ENCODE results near the gene PACRG. TPM values are rescaled to one million over a fixed set of nuclear protein-coding genes. Genes with fewer than 3 reads are reported as not detected.

The PACRG gene
- total and polyA plus RNA-seq, 12 donors, result 2.1 to 34.6 (median 10.0) TPM

DNA sequence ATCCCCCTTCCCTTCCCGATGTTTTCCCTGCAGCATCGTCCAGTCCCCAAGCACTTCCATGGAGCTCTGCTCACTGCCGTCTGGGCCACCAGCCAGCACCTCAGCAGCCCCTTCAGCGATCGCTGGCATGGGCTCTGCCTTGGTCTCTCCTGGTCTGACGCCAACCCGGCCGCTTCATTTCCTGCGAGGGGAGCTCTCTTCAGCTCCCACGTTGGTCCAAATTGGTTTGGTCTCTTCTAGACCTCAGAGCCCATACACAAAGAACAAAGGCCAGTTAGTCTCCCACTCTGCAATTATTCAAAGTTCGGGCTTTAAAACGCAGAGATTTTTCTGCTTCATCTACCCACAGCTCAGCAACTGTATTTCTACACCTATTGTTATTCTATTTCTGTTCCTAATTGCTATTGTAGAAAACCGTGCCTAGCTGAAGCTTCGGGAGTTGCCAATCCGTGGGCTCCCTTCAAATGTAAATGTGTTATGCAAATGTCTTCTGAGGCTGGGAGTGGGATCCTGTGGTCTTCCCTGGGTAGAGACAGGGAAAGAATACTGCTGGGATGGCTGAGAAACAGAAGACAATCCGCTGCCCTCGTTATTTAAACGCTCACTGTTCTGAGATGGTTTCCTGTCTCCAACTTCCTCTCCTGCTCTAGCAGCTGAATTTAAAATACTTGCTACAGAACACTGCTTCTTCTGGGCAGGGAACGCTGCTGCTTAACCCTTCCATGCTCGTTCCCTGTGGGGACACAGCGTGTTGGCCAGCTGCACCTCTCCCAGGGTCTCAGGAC lies 532.5 kb downstream of the PACRG start:
- H3K36me3 ChIP-seq, result no peaks in the 10 kb centered on the region
- 3 to 5% methylated on average over 21 of the region's 21 CpGs for WGBS, 2 donors
- H3K27me3 ChIP-seq, result no peaks in the 10 kb centered on the region
- DNase-seq (peak in 1 of 2 donors; percentile 55), ATAC-seq (peak; percentile 5 to 57 (median 46))
- peak overlapping the region; percentile 15 to 77 (median 64) for H3K27ac ChIP-seq
- H3K4me3 ChIP-seq, result peak overlapping the region in 8 of 10 donors; percentile 8 to 44 (median 30)
- TF ChIP-seq, protein P1, sequence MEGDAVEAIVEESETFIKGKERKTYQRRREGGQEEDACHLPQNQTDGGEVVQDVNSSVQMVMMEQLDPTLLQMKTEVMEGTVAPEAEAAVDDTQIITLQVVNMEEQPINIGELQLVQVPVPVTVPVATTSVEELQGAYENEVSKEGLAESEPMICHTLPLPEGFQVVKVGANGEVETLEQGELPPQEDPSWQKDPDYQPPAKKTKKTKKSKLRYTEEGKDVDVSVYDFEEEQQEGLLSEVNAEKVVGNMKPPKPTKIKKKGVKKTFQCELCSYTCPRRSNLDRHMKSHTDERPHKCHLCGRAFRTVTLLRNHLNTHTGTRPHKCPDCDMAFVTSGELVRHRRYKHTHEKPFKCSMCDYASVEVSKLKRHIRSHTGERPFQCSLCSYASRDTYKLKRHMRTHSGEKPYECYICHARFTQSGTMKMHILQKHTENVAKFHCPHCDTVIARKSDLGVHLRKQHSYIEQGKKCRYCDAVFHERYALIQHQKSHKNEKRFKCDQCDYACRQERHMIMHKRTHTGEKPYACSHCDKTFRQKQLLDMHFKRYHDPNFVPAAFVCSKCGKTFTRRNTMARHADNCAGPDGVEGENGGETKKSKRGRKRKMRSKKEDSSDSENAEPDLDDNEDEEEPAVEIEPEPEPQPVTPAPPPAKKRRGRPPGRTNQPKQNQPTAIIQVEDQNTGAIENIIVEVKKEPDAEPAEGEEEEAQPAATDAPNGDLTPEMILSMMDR (IDR thresholded peaks at IDR 0.05), result no peak
- peaks cover 4 to 44% (median 20%) of the 10 kb centered on the region in 9 donors for H3K4me1 ChIP-seq
- no peaks in the 10 kb centered on the region for H3K9me3 ChIP-seq
- intact Hi-C loops (cut with DNase I), result loop anchor here in 2 of 10 donors (5.0 to 10.0 kb wide), 2 partner anchors 152 to 154 kb away; partner anchors contain the start of gene QKI (in 2 of the 2)

GRCh38 chr6:163260911-163261310 lies 533.1 kb downstream of the PACRG start:
- H3K36me3 ChIP-seq, result no peaks in the 10 kb centered on the region
- 10 to 18% methylated on average over 8 of the region's 8 CpGs for WGBS, 2 donors
- peak overlapping the region in 7 of 10 donors; percentile 8 to 44 (median 40) for H3K4me3 ChIP-seq
- ATAC-seq (peak in 3 of 8 donors; percentile 18 to 41 (median 27)), DNase-seq (no peak)
- no peaks in the 10 kb centered on the region for H3K9me3 ChIP-seq
- H3K27me3 ChIP-seq, result no peaks in the 10 kb centered on the region
- H3K4me1 ChIP-seq, result peaks cover 4 to 44% (median 20%) of the 10 kb centered on the region in 9 donors
- intact Hi-C loops (cut with DNase I), result loop anchor here in 2 of 10 donors (5.0 to 10.0 kb wide), 2 partner anchors 151 to 154 kb away; partner anchors contain the start of gene QKI (in 2 of the 2)
- TF ChIP-seq, protein P1 (IDR thresholded peaks at IDR 0.05), result no peak
- peak overlapping the region in 9 of 10 donors; percentile 57 to 77 (median 65) for H3K27ac ChIP-seq

GRCh38 chr6:163261361-163261760 lies 533.6 kb downstream of the PACRG start:
- Histone ChIP-seq H3K27me3 (no peaks in the 10 kb centered on the region), H3K9me3 (no peaks in the 10 kb centered on the region), H3K27ac (peak overlapping the region in 6 of 10 donors; percentile 38 to 76 (median 64)), H3K4me1 (peaks cover 4 to 44% (median 20%) of the 10 kb centered on the region in 9 donors), H3K4me3 (peak overlapping the region in 2 of 10 donors; percentile 43 to 44), H3K36me3 (no peaks in the 10 kb centered on the region)
- DNase-seq (no peak), ATAC-seq (no peak)
- intact Hi-C loops (cut with DNase I), result loop anchor here in 2 of 10 donors (5.0 to 10.0 kb wide), 2 partner anchors 151 to 153 kb away; partner anchors contain the start of gene QKI (in 2 of the 2)
- TF ChIP-seq, protein P1 (IDR thresholded peaks at IDR 0.05), result no peak
- 77 to 81% methylated on average over 4 of the region's 4 CpGs for WGBS, 2 donors

GRCh38 chr6:163262080-163262479 lies 534.3 kb downstream of the PACRG start:
- H3K27me3 ChIP-seq, result no peaks in the 10 kb centered on the region

More at GRCh38 chr6:163262080-163262479, 534.3 kb downstream of the PACRG start:
- H3K36me3 ChIP-seq, result no peaks in the 10 kb centered on the region
- H3K27ac ChIP-seq, result peak overlapping the region in 5 of 10 donors; percentile 21 to 39 (median 30)
- intact Hi-C loops (cut with DNase I), result loop anchor here in 2 of 10 donors (5.0 to 10.0 kb wide), 2 partner anchors 150 to 153 kb away; partner anchors contain the start of gene QKI (in 2 of the 2)
- WGBS, 2 donors, result 69 to 76% methylated on average over 7 of the region's 7 CpGs
- TF ChIP-seq, protein P1 (IDR thresholded peaks at IDR 0.05), result no peak
- DNase-seq, result no peak
- no peak for ATAC-seq
- no peak overlapping the region for H3K4me3 ChIP-seq
- peaks cover 4 to 44% (median 20%) of the 10 kb centered on the region in 9 donors for H3K4me1 ChIP-seq
- H3K9me3 ChIP-seq, result no peaks in the 10 kb centered on the region

Data from heart right ventricle (tissue), 16 donors.